HCT116 (cell line): Measurements from ENCODE around the gene KIAA0319L. TPM values are rescaled to one million over a fixed set of nuclear protein-coding genes. Genes with fewer than 3 reads are reported as not detected.

Experiments used
- ATAC-seq: fragments of 200-7000 bp; cut with Tn5 transposase; 2 replicates; pipeline ENCODE4 v1.9.1; 2020; ENCODE audit warnings: mild to moderate bottlenecking, moderate library complexity
- BruUV-seq: library from RNA; stranded (reverse); fragments of 400-500 nt; replicated peaks from 2 replicates; lab custom pipeline; 2021; lab: Mats Ljungman, UMichigan
- CTCF ChIA-PET: fragments of 300-600 bp; sonication (Branson Sonifier 250); formaldehyde crosslinking; loops from one replicate; lab custom pipeline; 2021; ENCODE audit warnings: antibody characterized with exemption; lab: Charles Lee
- POLR2A ChIA-PET: fragments of 300-600, 350-600 bp; sonication (Branson Sonifier 250); formaldehyde crosslinking; loops from one replicate; lab custom pipeline; 2021; ENCODE audit warnings: antibody characterized with exemption; lab: Charles Lee
- RAD21 ChIA-PET, 2 experiments: fragments of 300-600 bp; sonication (Branson Sonifier 250); formaldehyde crosslinking; loops; one replicate each; lab custom pipeline; 2023; ENCODE audit warnings: low total read pairs in 2 of 2; ENCODE audit not compliant: uncharacterized antibody in 2 of 2, unreplicated experiment in 2 of 2, low non-redundant PET in 1 of 2; lab: Charles Lee
- DNase-seq: peaks from one replicate; pipeline ENCODE4 v3.0.0-alpha.2; 2010; ENCODE audit warnings: low read depth, low spot score
- H2AFZ ChIP-seq: fragments of 200-600 bp; shearing (Covaris generic), sonication (generic); 2 replicates; pipeline ENCODE4 v1.6.1; 2017; ENCODE audit warnings: low read depth, mixed run types, mixed read lengths, antibody characterized with exemption, low read length; ENCODE audit not compliant: poor library complexity, severe bottlenecking
- H3K27ac ChIP-seq: 2 replicates; pipeline ENCODE4 v1.5.1; 2012; ENCODE audit warnings: low read depth, low read length
- H3K27me3 ChIP-seq: fragments of 200-600 bp; sonication (generic); 2 replicates; pipeline ENCODE4 v1.6.1; 2016; ENCODE audit warnings: mixed run types, low read length, mixed read lengths; ENCODE audit not compliant: insufficient read depth
- H3K36me3 ChIP-seq, 2 experiments: fragments of 200-500 bp in 1 of 2; fragments of 200-600 bp in 1 of 2; sonication (Bioruptor generic) in 1 of 2; sonication (generic) in 1 of 2; 2 replicates each; pipeline versions ENCODE4 v1.5.1 to v1.6.1; 2014 to 2016; ENCODE audit warnings: low read length in 2 of 2, inconsistent platforms in 1 of 2, mixed read lengths in 1 of 2, mixed run types in 1 of 2; ENCODE audit not compliant: insufficient read depth in 2 of 2, control insufficient read depth in 1 of 2
- H3K4me1 ChIP-seq, 2 experiments: fragments of 200-600 bp in 1 of 2; sonication (generic) in 1 of 2; 2 replicates each; pipeline versions ENCODE4 v1.5.1 to v1.6.1; 2012 to 2017; ENCODE audit warnings: low read length in 2 of 2, inconsistent platforms in 1 of 2, mild to moderate bottlenecking in 1 of 2, mixed read lengths in 1 of 2, mixed run types in 1 of 2, moderate library complexity in 1 of 2; ENCODE audit not compliant: insufficient read depth in 2 of 2, control insufficient read depth in 1 of 2
- H3K4me2 ChIP-seq: fragments of 200-600 bp; sonication (generic); 2 replicates; pipeline ENCODE4 v1.6.1; 2017; ENCODE audit warnings: mixed run types, low read length, mixed read lengths
- H3K4me3 ChIP-seq, 2 experiments: fragments of 200-600 bp in 1 of 2; sonication (generic) in 1 of 2; replicated peaks in 1 of 2; 2 replicates each; pipeline ENCODE4 v1.5.1; 2011 to 2016; ENCODE audit warnings: low read length in 2 of 2, control low read depth in 1 of 2, low read depth in 1 of 2, mild to moderate bottlenecking in 1 of 2, mixed read lengths in 1 of 2, mixed run types in 1 of 2
- H3K79me2 ChIP-seq: fragments of 200-600 bp; sonication (generic); 2 replicates; pipeline ENCODE4 v1.6.1; 2017; ENCODE audit warnings: mild to moderate bottlenecking, mixed run types, low read length, moderate library complexity, mixed read lengths; ENCODE audit not compliant: insufficient read depth
- H3K9ac ChIP-seq: fragments of 200-600 bp; sonication (generic); 2 replicates; pipeline ENCODE4 v1.6.1; 2016; ENCODE audit warnings: low read length, mixed read lengths
- H3K9me2 ChIP-seq: fragments of 200-600 bp; sonication (generic), shearing (Covaris generic); 2 replicates; pipeline ENCODE4 v1.6.1; 2017; ENCODE audit warnings: mixed run types, mild to moderate bottlenecking, moderate library complexity; ENCODE audit not compliant: insufficient read depth
- H3K9me3 ChIP-seq, 2 experiments: fragments of 200-500 bp in 1 of 2; fragments of 200-600 bp in 1 of 2; sonication (Bioruptor generic) in 1 of 2; sonication (generic) in 1 of 2; 2 replicates each; pipeline ENCODE4 v1.6.1; 2014 to 2017; ENCODE audit warnings: low read length in 2 of 2, mixed read lengths in 2 of 2, inconsistent platforms in 1 of 2, low read depth in 1 of 2, mild to moderate bottlenecking in 1 of 2, mixed run types in 1 of 2, moderate library complexity in 1 of 2; ENCODE audit not compliant: control insufficient read depth in 1 of 2, insufficient read depth in 1 of 2
- H4K20me1 ChIP-seq: fragments of 200-600 bp; sonication (generic), shearing (Covaris generic); 2 replicates; pipeline ENCODE4 v1.6.1; 2017; ENCODE audit warnings: mixed run types, mild to moderate bottlenecking, moderate library complexity; ENCODE audit not compliant: insufficient read depth
- CBX3 ChIP-seq: IDR thresholded peaks from 2 replicates; pipeline ENCODE4 v1.6.1; 2012; ENCODE audit warnings: low read depth
- CEBPB ChIP-seq: IDR thresholded peaks from 2 replicates; pipeline ENCODE4 v1.6.1; 2012; ENCODE audit warnings: low read depth
- CTCF ChIP-seq, 3 experiments: fragments of 200-600 bp in 1 of 3; sonication (generic) in 1 of 3; IDR thresholded peaks in 2 of 3; conservative IDR thresholded peaks in 1 of 3; 2 replicates each; pipeline ENCODE4 v1.5.1; 2012 to 2017; ENCODE audit warnings: low read depth in 2 of 3, low read length in 2 of 3, antibody characterized with exemption in 1 of 3, borderline replicate concordance in 1 of 3, control low read depth in 1 of 3, mild to moderate bottlenecking in 1 of 3, mixed read lengths in 1 of 3, mixed run types in 1 of 3, moderate library complexity in 1 of 3; ENCODE audit not compliant: insufficient read depth in 1 of 3
- EGR1 ChIP-seq: IDR thresholded peaks from 2 replicates; pipeline ENCODE4 v1.6.1; 2012; ENCODE audit warnings: low read depth
- MAX ChIP-seq: IDR thresholded peaks from 2 replicates; pipeline ENCODE4 v1.6.1; 2012
- POLR2A ChIP-seq: IDR thresholded peaks from 2 replicates; pipeline ENCODE4 v1.7.0; 2011; ENCODE audit warnings: borderline replicate concordance; ENCODE audit not compliant: insufficient read depth, insufficient read length; ENCODE audit errors: extremely low read depth
- POLR2AphosphoS5 ChIP-seq: IDR thresholded peaks from 2 replicates; pipeline ENCODE4 v1.6.1; 2011; ENCODE audit warnings: mild to moderate bottlenecking, low read depth, low read length, moderate library complexity
- SP1 ChIP-seq: IDR thresholded peaks from 2 replicates; pipeline ENCODE4 v1.6.1; 2012; ENCODE audit warnings: low read depth
- TCF7L2 ChIP-seq: IDR thresholded peaks from 2 replicates; pipeline ENCODE4 v1.7.0; 2011; ENCODE audit warnings: borderline replicate concordance, inconsistent platforms; ENCODE audit not compliant: insufficient read depth, insufficient read length; ENCODE audit errors: extremely low read depth
- YY1 ChIP-seq: IDR thresholded peaks from 2 replicates; pipeline ENCODE4 v1.6.1; 2011; ENCODE audit warnings: low read length, low read depth, moderate library complexity, mild to moderate bottlenecking; ENCODE audit not compliant: insufficient replicate concordance; ENCODE audit errors: extremely low read depth
- ZBTB33 ChIP-seq: IDR thresholded peaks from 2 replicates; pipeline ENCODE4 v1.6.1; 2011; ENCODE audit warnings: mild to moderate bottlenecking, low read length, moderate library complexity; ENCODE audit not compliant: insufficient replicate concordance; ENCODE audit errors: extremely low read depth
- intact Hi-C: fragments of 100-400 bp; cut with micrococcal nuclease; formaldehyde crosslinking; loops from 2 replicates; pipeline ENCODE4 v1.10.0; 2022
- total RNA-seq: library from RNA; stranded (reverse); gene quantifications from one replicate; pipeline ENCODE4 v1.2.1, GENCODE V29; 2021; ENCODE audit not compliant: unreplicated experiment

The KIAA0319L gene
- total RNA-seq, 1 experiment from 2014 or later, result 35.6 TPM

GRCh38 chr1:35557611-35558373, 589 bp upstream of the KIAA0319L start, which contains the start of gene NCDN:
Gene NCDN, plus strand, starts transcription at chr1:35557799. Its CDS starts 392 bp downstream, at chr1:35558191.
- H3K36me3 ChIP-seq, result peaks cover 5 to 10% of the 10 kb centered on the region in 2 experiments
- intact Hi-C loops, result loop anchor here (2.0 kb wide), 1 partner anchor 365 kb away; the partner anchor contains the start of gene SFPQ
- H3K4me3 ChIP-seq, result peak within 1 kb of the TSS; percentile 78 to 89
- RAD21 ChIA-PET, result no interaction called here
- no peaks in the 10 kb centered on the region for H3K9me2 ChIP-seq
- H3K9ac ChIP-seq, result peak within 1 kb of the TSS; percentile 85
- peak within 1 kb of the TSS; percentile 85 for H3K4me2 ChIP-seq
- no peaks in the 10 kb centered on the region for H3K27me3 ChIP-seq
- POLR2A ChIA-PET, result interaction anchor here (0.9 to 1.7 kb wide), 5 partner anchors 15 to 364 kb away, joined by 3 to 6 read pairs (median 4); partner anchors contain the start of genes CLSPN and TFAP2E
- CTCF ChIA-PET, result interaction anchor here (1.5 to 1.7 kb wide), 3 partner anchors 107 to 211 kb away, joined by 4 to 6 read pairs (median 4); no protein-coding TSS in a partner anchor
- TSS peak; percentile 71 for BruUV-seq
- H3K9me3 ChIP-seq, result no peaks in the 10 kb centered on the region
- H3K79me2 ChIP-seq, result peaks cover 37% of the 10 kb centered on the region
- peak within 1 kb of the TSS; percentile 91 for H2AFZ ChIP-seq
- TF ChIP-seq ZBTB33 (peak; percentile 8), POLR2A (peak; percentile 50), POLR2AphosphoS5 (peak; percentile 89), CEBPB (no peak), MAX (peak; percentile 81), EGR1 (peak; percentile 100), YY1 (peak; percentile 100), CBX3 (no peak), SP1 (peak; percentile 100), CTCF (IDR thresholded peaks at IDR 0.05 in 2 of 3, conservative IDR thresholded peaks at IDR 0.05 in 1 of 3; ENCODE audit: borderline replicate concordance in 1 of 3, insufficient read depth in 1 of 3, low read depth in 2 of 3, low read length in 2 of 3) (no peak), TCF7L2 (peak; percentile 12)
- DNase-seq (peak; percentile 93), ATAC-seq (peak; percentile 90)
- no peaks in the 10 kb centered on the region for H4K20me1 ChIP-seq
- H3K27ac ChIP-seq, result peak within 1 kb of the TSS; percentile 84
- peaks cover 8 to 19% of the 10 kb centered on the region in 2 experiments; a peak in 3 of 4 replicates for H3K4me1 ChIP-seq
